PFSK-1 (cell line): ENCODE data around the gene EGLN1.

Experiments
- POLR2AphosphoS5 ChIP-seq: IDR thresholded peaks from 2 replicates; pipeline ENCODE4 v1.6.1; 2012; ENCODE audit warnings: low read depth, mild to moderate bottlenecking, control low read depth, low read length, moderate library complexity
- SIN3A ChIP-seq: IDR thresholded peaks from 2 replicates; pipeline ENCODE4 v1.6.1; 2012; ENCODE audit warnings: mild to moderate bottlenecking, low read length, moderate library complexity, borderline replicate concordance; ENCODE audit not compliant: insufficient read depth
- TF ChIP-seq, protein P1 (sequence below), 2 experiments: IDR thresholded peaks; 2 replicates each; pipeline versions ENCODE4 v1.6.1 to v1.8.0; 2011 to 2012; ENCODE audit warnings: low read depth in 2 of 2, low read length in 2 of 2, control low read depth in 1 of 2, inconsistent platforms in 1 of 2, mild to moderate bottlenecking in 1 of 2, moderate library complexity in 1 of 2; ENCODE audit not compliant: insufficient read depth in 1 of 2

- TF ChIP-seq POLR2AphosphoS5 (no peak), SIN3A (no peak)
- TF ChIP-seq, protein P1, sequence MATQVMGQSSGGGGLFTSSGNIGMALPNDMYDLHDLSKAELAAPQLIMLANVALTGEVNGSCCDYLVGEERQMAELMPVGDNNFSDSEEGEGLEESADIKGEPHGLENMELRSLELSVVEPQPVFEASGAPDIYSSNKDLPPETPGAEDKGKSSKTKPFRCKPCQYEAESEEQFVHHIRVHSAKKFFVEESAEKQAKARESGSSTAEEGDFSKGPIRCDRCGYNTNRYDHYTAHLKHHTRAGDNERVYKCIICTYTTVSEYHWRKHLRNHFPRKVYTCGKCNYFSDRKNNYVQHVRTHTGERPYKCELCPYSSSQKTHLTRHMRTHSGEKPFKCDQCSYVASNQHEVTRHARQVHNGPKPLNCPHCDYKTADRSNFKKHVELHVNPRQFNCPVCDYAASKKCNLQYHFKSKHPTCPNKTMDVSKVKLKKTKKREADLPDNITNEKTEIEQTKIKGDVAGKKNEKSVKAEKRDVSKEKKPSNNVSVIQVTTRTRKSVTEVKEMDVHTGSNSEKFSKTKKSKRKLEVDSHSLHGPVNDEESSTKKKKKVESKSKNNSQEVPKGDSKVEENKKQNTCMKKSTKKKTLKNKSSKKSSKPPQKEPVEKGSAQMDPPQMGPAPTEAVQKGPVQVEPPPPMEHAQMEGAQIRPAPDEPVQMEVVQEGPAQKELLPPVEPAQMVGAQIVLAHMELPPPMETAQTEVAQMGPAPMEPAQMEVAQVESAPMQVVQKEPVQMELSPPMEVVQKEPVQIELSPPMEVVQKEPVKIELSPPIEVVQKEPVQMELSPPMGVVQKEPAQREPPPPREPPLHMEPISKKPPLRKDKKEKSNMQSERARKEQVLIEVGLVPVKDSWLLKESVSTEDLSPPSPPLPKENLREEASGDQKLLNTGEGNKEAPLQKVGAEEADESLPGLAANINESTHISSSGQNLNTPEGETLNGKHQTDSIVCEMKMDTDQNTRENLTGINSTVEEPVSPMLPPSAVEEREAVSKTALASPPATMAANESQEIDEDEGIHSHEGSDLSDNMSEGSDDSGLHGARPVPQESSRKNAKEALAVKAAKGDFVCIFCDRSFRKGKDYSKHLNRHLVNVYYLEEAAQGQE (IDR thresholded peaks at IDR 0.05; ENCODE audit: insufficient read depth in 1 of 2, low read depth in 2 of 2, low read length in 2 of 2), result no peak
Observed at GRCh38 chr1:231422798-231423309, 767 bp upstream of the EGLN1 start.
